Mesothelial cell of epicardium (in vitro differentiated cells): ENCODE measurements around the gene HMOX2. TPM values are rescaled to one million over a fixed set of nuclear protein-coding genes. Genes with fewer than 3 reads are reported as not detected.

Source experiments
- DNase-seq, 2 experiments: peaks; one replicate each; pipeline ENCODE4 v3.0.0; 2021; ENCODE audit warnings: low spot score in 2 of 2; ENCODE audit not compliant: unreplicated experiment in 2 of 2
- H3K27ac Mint-ChIP-seq: 2 replicates; pipeline ENCODE4 v1.8.0; 2021; ENCODE audit warnings: mixed read lengths
- H3K27me3 Mint-ChIP-seq: 2 replicates; pipeline ENCODE4 v1.8.0; 2021; ENCODE audit warnings: low read depth, mixed read lengths
- H3K36me3 Mint-ChIP-seq: 2 replicates; pipeline ENCODE4 v1.8.0; 2021; ENCODE audit warnings: mixed read lengths
- H3K4me1 Mint-ChIP-seq: 2 replicates; pipeline ENCODE4 v1.8.0; 2021; ENCODE audit warnings: mixed read lengths
- H3K4me3 Mint-ChIP-seq: 2 replicates; pipeline ENCODE4 v1.8.0; 2021; ENCODE audit warnings: mild to moderate bottlenecking, moderate library complexity, mixed read lengths
- H3K9me3 Mint-ChIP-seq: 2 replicates; pipeline ENCODE4 v1.8.0; 2021; ENCODE audit warnings: mixed read lengths
- total RNA-seq: library from RNA; stranded (reverse); gene quantifications from 3 replicates; pipeline ENCODE4 v1.2.1, GENCODE V29; 2021
- TF ChIP-seq, protein P1 (sequence below): fragments of 200-600 bp; sonication (generic); IDR thresholded peaks from one replicate; pipeline ENCODE4 v1.5.0; 2021; ENCODE audit warnings: antibody characterized with exemption; ENCODE audit not compliant: unreplicated experiment

Gene HMOX2
- total RNA-seq, 1 donor from 2014 or later = 30.9 TPM

DNA sequence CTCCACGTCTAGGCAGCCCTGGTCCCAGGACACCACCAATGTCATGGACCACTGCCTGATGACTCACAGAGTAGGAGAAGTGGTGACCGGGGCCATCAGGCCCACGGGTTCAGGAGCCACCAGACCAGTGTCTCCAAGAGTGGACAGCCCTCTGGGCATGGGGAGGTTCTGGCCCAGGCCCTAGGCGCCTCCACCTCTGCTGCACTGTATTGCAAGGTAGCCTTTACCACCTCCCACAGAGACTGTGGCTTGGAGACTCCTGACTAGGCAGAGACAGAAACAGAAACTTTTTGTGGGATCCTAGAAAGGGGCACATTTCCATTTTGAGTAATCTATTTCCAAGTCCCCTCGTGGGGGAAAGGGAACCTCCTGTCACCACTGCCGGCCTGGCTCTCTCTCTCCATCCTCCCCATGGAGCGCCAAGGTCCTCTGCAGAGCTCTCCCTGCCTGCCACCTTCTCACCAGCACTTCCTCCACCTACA lies 59.5 kb downstream of the HMOX2 start:
- TF ChIP-seq, protein P1, sequence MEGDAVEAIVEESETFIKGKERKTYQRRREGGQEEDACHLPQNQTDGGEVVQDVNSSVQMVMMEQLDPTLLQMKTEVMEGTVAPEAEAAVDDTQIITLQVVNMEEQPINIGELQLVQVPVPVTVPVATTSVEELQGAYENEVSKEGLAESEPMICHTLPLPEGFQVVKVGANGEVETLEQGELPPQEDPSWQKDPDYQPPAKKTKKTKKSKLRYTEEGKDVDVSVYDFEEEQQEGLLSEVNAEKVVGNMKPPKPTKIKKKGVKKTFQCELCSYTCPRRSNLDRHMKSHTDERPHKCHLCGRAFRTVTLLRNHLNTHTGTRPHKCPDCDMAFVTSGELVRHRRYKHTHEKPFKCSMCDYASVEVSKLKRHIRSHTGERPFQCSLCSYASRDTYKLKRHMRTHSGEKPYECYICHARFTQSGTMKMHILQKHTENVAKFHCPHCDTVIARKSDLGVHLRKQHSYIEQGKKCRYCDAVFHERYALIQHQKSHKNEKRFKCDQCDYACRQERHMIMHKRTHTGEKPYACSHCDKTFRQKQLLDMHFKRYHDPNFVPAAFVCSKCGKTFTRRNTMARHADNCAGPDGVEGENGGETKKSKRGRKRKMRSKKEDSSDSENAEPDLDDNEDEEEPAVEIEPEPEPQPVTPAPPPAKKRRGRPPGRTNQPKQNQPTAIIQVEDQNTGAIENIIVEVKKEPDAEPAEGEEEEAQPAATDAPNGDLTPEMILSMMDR = no peak
- Mint-ChIP-seq H3K27me3 (peaks cover 19% of the 10 kb centered on the region), H3K27ac (no peak overlapping the region), H3K36me3 (peaks cover 22% of the 10 kb centered on the region), H3K4me1 (peaks cover 11% of the 10 kb centered on the region), H3K4me3 (no peak overlapping the region), H3K9me3 (peaks cover 10% of the 10 kb centered on the region)
- no peak for DNase-seq

DNA sequence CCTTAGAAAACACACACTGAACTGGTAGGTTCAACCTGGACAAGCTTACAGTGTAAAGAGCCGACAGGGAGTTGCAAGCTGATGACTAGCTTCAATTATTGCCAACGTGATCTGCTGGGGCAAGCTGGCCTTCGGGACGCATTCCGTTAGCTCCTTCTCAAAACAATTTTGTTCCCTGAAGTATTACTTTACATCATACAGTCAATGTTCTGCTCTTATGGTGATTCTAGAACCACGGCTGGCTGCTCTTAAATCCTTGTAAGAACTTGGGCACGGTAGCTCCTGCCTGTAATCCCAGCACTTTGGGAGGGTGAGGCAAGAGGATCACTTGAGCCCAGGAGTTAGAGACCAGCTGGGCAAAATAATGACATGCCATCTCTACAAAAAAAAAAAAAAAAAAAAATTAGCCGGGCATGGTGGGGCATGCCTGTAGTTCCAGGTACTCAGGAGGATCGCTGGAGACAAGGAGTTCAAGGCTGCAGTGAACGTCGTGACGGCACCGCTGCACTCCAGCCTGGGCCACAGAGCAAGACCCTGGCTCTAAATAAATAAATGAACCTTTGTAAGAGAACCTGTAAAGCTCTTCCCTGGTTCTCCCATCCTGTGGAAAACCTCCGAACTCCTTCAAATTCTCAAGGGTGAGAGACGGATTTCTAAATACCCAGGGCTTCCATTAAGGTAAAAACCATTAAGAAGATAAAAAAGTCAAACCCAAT lies 60.4 kb downstream of the HMOX2 start:
- Mint-ChIP-seq H3K9me3 (peaks cover 10% of the 10 kb centered on the region), H3K4me3 (peak overlapping the region; percentile 61), H3K27ac (no peak overlapping the region), H3K27me3 (peaks cover 19% of the 10 kb centered on the region), H3K36me3 (peaks cover 22% of the 10 kb centered on the region), H3K4me1 (peaks cover 11% of the 10 kb centered on the region)
- TF ChIP-seq, protein P1 = no peak
- DNase-seq = no peak

DNA sequence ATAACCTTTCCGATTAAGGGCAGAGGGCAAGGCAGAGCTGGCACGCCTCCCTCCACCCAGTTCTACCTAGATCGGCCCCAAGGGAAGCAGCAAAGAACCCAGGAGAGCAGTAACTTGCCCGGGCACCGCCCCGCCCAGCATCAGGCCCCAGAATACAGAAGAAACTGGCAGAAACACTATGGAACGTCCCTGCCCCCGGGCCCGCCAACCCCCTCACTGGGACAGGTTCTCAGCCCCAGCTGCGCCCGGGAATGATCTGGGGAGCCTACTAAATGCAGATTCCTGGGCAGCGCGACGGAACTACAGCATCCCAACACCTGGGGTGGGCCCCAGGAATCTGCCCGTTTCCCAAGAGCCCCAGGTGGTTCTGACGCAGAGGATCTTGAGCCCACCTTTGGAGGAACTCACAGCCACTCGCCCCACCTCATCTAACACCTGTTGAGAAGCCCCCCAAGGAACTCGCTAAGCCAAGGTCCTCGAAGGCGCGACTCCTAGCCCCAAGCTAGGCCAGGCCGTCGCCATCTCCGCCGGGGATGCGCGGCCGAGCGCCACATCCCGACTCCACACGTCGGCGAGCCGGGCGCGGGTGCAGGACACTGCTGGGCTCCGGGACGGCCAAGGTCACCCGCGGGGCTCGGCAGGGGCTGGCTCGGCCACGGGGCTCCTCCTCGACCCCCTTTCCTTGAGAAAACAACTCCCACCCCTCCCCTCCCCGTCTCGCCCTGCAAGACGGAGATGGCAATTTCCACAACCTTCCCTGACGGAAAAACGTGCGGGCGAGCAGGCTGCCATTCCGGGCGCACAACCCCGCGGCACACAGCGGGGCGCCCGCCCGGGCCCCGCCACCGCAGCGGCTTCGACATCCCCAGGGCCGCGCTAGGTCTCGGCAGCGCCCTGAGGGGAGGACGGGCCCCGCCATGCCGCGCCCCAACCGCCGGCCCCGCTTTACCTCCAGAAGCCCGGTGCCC lies 61.5 kb downstream of the HMOX2 start:
- Mint-ChIP-seq H3K4me1 (peaks cover 11% of the 10 kb centered on the region), H3K27me3 (peaks cover 19% of the 10 kb centered on the region), H3K4me3 (peak overlapping the region; percentile 61), H3K9me3 (peaks cover 10% of the 10 kb centered on the region), H3K36me3 (peaks cover 14% of the 10 kb centered on the region), H3K27ac (peak overlapping the region; percentile 49)
- peak in 1 of 2 experiments; percentile 42 for DNase-seq
- TF ChIP-seq, protein P1 = no peak

DNA sequence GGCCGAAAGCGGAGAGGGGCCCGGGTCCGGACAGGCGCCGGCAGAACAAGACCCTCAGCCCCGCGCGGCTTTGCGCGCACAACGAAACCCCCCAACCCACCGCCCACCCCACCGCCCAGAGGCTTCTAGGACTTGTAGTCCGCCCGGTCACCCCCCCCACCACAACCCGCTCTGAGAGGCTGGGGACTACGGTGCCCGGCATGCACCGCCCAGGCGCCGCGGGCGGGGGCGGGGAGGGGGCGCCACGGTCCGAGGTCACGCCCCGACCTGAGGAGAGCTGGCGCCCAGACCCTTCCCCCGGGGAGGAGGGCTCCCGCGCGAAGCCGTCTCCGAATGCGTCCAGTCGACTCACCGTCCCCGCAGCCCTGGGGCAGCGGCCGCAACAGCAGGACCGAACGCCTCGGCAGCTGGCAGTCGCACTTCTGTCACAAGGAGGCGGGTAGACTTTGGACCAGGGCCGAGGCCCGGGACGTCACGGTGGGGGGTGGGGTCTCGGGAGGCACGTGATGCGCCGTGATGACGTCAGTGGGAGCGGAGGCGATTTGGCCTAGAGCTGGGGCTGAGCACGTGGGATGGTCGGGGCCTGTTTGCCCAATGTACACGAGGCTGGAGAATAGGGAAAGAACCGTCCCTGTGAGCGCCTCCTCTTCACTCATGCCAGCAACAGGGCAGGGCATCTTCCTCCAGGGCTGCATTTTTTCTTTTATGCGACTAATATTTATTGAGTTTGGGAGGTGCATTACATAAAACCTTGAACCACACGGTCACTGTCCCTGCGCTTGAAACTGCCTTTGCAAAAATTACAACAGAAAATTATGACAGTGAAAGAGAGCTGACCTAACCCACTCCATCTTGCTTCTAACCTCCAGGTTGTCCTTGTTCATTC lies 62.4 kb downstream of the HMOX2 start, which contains the start of gene CDIP1:
Gene CDIP1, minus strand, starts transcription at position 424 of the 886 bp plus-strand sequence. CDS start 24,643 bp downstream, outside the sequence.
- DNase-seq = peak; percentile 78 to 90
- Mint-ChIP-seq H3K36me3 (peaks cover 9% of the 10 kb centered on the region), H3K27me3 (peaks cover 19% of the 10 kb centered on the region), H3K4me1 (peaks cover 11% of the 10 kb centered on the region), H3K4me3 (peak within 1 kb of the TSS; percentile 63), H3K27ac (peak within 1 kb of the TSS; percentile 71), H3K9me3 (peaks cover 10% of the 10 kb centered on the region)
- TF ChIP-seq, protein P1 = no peak
